ENCODE data around the gene FREY1. TPM values are rescaled to one million over a fixed set of nuclear protein-coding genes. Genes with fewer than 3 reads are reported as not detected.

FREY1 gene
- total and polyA plus RNA-seq, 2 of the 13 experiments (the other 11 are each of a cell fraction or from before 2014, with no cell fraction given): 0.44 to 0.73 TPM

DNA sequence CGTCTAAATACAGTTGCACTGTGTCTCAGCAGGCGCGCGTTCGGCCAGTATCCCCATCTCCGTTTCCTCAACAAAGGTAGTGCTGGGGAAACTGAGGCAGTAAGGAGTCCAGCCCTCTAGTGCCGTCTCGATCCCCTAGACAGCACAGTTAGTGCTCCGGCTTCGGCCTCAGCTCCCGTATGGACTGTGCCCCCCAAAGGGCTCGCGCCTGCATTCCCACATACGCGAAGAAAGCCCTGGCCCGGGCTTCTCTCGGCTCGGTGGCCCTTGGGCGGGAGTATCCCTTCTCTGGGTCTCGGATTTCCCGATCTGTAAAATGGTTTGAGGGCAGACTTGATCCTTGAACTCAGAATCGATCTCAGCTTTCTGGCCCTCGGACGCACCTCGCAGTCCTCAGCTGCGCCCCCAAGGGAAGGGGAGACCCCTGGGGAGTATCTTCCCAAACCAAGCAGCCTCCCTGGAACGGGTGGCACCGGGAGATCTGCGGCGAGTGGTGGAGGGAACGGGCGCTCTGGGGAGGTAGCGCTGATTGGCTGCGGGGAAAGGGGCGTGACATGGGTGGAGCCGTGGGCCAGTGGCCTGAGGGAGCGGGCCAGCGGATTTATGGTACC is 11.4 kb upstream of the FREY1 start:
- Histone ChIP-seq H3K9me3 (ENCODE audit: low read length) (no peaks in the 10 kb centered on the region), H3K79me2 (ENCODE audit: insufficient read depth, low read length) (peaks cover 12% of the 10 kb centered on the region), H3K9ac (ENCODE audit: insufficient read depth, low read depth, low read length) (peak overlapping the region; percentile 73), H3K27ac (ENCODE audit: extremely low read length, insufficient read depth, low read length) (peak overlapping the region; percentile 88), H3K36me3 (replicated peaks in 1 of 2; ENCODE audit: control insufficient read depth in 1 of 2, insufficient read depth in 2 of 2, low read length in 2 of 2) (peaks cover 8 to 17% of the 10 kb centered on the region in 2 experiments; a peak in 3 of 5 replicates), H3K27me3 (ENCODE audit: control insufficient read depth in 1 of 2, insufficient read depth in 2 of 2, low read length in 2 of 2) (peaks cover 0 to 1% of the 10 kb centered on the region in 2 experiments; a peak in 1 of 5 replicates), H3K4me1 (ENCODE audit: insufficient read depth, low read length) (peaks cover 41% of the 10 kb centered on the region), H4K20me1 (ENCODE audit: insufficient read depth, low read length) (no peaks in the 10 kb centered on the region), H2AFZ (ENCODE audit: low read length) (peak overlapping the region; percentile 82), H3K4me2 (ENCODE audit: low read depth, low read length) (peak overlapping the region; percentile 91), H3K4me3 (replicated peaks in 1 of 3; ENCODE audit: insufficient read depth in 1 of 3, low read depth in 2 of 3, low read length in 3 of 3) (peak overlapping the region; percentile 82 to 94 (median 90))
- 0% methylated on average over 22 of the region's 38 CpGs for WGBS (ENCODE audit: low lambda C conversion rate)
- POLR2A ChIA-PET: interaction anchor here (1.0 to 2.0 kb wide), 9 partner anchors 9 to 325 kb away, joined by 3 to 19 read pairs (median 7); partner anchors contain the start of gene CRY2
- peak; percentile 74 for ATAC-seq
- in situ Hi-C loops (cut with HindIII; ENCODE audit: extremely low pct_ligation_motif_present, low pct_unique_long_range_greater_than_20kb) (no loop called here), intact Hi-C loops (cut with micrococcal nuclease; ENCODE audit: unreplicated experiment) (loop anchor here (1.0 kb wide), 1 partner anchor 31 kb away; no protein-coding TSS in a partner anchor)
- peak; percentile 63 for DNase-seq (ENCODE audit: low spot score)
- BruUV-seq (replicated peaks): no TSS peak
- CTCF ChIA-PET (ENCODE audit: low intra/inter-chr PET ratio, low total read pairs): no interaction called here
- FAIRE-seq: peak; percentile 80
- no peak for TF ChIP-seq ARHGAP35 (CRISPR knock-in tag; IDR thresholded peaks at IDR 0.05; ENCODE audit: borderline replicate concordance)
- 0 out of 2 replicates have a peak, but pooled peaks have one; percentile 23 for TF ChIP-seq NFATC3 (CRISPR knock-in tag; IDR thresholded peaks at IDR 0.05)
- TF ChIP-seq TGIF2 (CRISPR knock-in tag; IDR thresholded peaks at IDR 0.05): peak; percentile 22; the same call in 1 of the 2 replicates
- TF ChIP-seq HOXD1 (CRISPR knock-in tag; IDR thresholded peaks at IDR 0.05): no peak
- peak; percentile 54; the same call in 1 of the 2 replicates for TF ChIP-seq CHCHD3 (CRISPR knock-in tag; IDR thresholded peaks at IDR 0.05)
- peak; percentile 47; the same call in 1 of the 2 replicates for TF ChIP-seq MYC (CRISPR knock-in tag; IDR thresholded peaks at IDR 0.05; ENCODE audit: borderline replicate concordance)
- 0 out of 2 replicates have a peak, but pooled peaks have one; percentile 4 for TF ChIP-seq TARDBP (CRISPR knock-in tag; IDR thresholded peaks at IDR 0.05)
- no peak for TF ChIP-seq THYN1 (CRISPR knock-in tag; IDR thresholded peaks at IDR 0.05; ENCODE audit: borderline replicate concordance, low read depth)
- TF ChIP-seq, protein P1, sequence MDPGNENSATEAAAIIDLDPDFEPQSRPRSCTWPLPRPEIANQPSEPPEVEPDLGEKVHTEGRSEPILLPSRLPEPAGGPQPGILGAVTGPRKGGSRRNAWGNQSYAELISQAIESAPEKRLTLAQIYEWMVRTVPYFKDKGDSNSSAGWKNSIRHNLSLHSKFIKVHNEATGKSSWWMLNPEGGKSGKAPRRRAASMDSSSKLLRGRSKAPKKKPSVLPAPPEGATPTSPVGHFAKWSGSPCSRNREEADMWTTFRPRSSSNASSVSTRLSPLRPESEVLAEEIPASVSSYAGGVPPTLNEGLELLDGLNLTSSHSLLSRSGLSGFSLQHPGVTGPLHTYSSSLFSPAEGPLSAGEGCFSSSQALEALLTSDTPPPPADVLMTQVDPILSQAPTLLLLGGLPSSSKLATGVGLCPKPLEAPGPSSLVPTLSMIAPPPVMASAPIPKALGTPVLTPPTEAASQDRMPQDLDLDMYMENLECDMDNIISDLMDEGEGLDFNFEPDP (CRISPR knock-in tag; conservative IDR thresholded peaks at IDR 0.05): no peak
- peak; percentile 21 for TF ChIP-seq HNRNPLL (IDR thresholded peaks at IDR 0.05; ENCODE audit: low read depth, low read length, poor library complexity, severe bottlenecking)
- TF ChIP-seq ZMYM2 (CRISPR knock-in tag; IDR thresholded peaks at IDR 0.05): no peak
- 0 out of 2 replicates have a peak, but pooled peaks have one; percentile 40 for TF ChIP-seq ZMYM3 (CRISPR knock-in tag; IDR thresholded peaks at IDR 0.05)
- no peak for TF ChIP-seq GPN1 (CRISPR knock-in tag; IDR thresholded peaks at IDR 0.05; ENCODE audit: borderline replicate concordance)
- TF ChIP-seq NFRKB (IDR thresholded peaks at IDR 0.05): no peak
- no peak for TF ChIP-seq ZNF180 (CRISPR knock-in tag; IDR thresholded peaks at IDR 0.05; ENCODE audit: borderline replicate concordance, low read depth)
- peak; percentile 70 for TF ChIP-seq PHF8 (CRISPR knock-in tag; IDR thresholded peaks at IDR 0.05)
- TF ChIP-seq FOXJ3 (CRISPR knock-in tag; IDR thresholded peaks at IDR 0.05; ENCODE audit: borderline replicate concordance): no peak
- peak; percentile 43 to 79; a peak in 2 of 4 replicates for TF ChIP-seq POLR2A (IDR thresholded peaks at IDR 0.05; ENCODE audit: insufficient read depth in 1 of 2, low read depth in 2 of 2, low read length in 2 of 2)
- TF ChIP-seq, protein P2, sequence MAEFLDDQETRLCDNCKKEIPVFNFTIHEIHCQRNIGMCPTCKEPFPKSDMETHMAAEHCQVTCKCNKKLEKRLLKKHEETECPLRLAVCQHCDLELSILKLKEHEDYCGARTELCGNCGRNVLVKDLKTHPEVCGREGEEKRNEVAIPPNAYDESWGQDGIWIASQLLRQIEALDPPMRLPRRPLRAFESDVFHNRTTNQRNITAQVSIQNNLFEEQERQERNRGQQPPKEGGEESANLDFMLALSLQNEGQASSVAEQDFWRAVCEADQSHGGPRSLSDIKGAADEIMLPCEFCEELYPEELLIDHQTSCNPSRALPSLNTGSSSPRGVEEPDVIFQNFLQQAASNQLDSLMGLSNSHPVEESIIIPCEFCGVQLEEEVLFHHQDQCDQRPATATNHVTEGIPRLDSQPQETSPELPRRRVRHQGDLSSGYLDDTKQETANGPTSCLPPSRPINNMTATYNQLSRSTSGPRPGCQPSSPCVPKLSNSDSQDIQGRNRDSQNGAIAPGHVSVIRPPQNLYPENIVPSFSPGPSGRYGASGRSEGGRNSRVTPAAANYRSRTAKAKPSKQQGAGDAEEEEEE (CRISPR knock-in tag; IDR thresholded peaks at IDR 0.05; ENCODE audit: borderline replicate concordance): no peak
- TF ChIP-seq, protein P3, sequence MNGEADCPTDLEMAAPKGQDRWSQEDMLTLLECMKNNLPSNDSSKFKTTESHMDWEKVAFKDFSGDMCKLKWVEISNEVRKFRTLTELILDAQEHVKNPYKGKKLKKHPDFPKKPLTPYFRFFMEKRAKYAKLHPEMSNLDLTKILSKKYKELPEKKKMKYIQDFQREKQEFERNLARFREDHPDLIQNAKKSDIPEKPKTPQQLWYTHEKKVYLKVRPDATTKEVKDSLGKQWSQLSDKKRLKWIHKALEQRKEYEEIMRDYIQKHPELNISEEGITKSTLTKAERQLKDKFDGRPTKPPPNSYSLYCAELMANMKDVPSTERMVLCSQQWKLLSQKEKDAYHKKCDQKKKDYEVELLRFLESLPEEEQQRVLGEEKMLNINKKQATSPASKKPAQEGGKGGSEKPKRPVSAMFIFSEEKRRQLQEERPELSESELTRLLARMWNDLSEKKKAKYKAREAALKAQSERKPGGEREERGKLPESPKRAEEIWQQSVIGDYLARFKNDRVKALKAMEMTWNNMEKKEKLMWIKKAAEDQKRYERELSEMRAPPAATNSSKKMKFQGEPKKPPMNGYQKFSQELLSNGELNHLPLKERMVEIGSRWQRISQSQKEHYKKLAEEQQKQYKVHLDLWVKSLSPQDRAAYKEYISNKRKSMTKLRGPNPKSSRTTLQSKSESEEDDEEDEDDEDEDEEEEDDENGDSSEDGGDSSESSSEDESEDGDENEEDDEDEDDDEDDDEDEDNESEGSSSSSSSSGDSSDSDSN (CRISPR knock-in tag; IDR thresholded peaks at IDR 0.05): peak; percentile 54
